ENCODE results near the gene BMF.

BMF gene

DNA sequence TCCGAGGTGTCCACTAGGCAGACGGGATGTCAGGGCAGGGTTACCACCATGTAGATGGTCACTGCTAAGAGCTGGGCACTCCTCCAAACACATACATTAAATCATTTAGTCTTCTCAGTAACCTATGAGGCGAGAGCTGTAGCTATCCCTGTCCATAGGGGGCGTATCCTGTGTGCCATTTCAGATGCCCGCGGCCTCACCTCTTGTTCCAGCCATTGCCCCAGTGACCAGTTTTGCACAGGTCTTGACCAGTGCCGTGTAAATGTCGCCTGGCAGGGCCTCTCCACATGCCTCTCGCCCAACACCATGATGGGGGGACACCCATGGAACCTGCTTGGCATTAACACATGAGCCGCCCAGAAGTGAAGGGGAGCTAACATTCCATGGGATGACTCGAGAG lies 48.9 kb downstream of the BMF start:
- TF ChIP-seq, protein P1, sequence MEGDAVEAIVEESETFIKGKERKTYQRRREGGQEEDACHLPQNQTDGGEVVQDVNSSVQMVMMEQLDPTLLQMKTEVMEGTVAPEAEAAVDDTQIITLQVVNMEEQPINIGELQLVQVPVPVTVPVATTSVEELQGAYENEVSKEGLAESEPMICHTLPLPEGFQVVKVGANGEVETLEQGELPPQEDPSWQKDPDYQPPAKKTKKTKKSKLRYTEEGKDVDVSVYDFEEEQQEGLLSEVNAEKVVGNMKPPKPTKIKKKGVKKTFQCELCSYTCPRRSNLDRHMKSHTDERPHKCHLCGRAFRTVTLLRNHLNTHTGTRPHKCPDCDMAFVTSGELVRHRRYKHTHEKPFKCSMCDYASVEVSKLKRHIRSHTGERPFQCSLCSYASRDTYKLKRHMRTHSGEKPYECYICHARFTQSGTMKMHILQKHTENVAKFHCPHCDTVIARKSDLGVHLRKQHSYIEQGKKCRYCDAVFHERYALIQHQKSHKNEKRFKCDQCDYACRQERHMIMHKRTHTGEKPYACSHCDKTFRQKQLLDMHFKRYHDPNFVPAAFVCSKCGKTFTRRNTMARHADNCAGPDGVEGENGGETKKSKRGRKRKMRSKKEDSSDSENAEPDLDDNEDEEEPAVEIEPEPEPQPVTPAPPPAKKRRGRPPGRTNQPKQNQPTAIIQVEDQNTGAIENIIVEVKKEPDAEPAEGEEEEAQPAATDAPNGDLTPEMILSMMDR (IDR thresholded peaks at IDR 0.05; ENCODE audit: low read depth, low read length), result no peak
- no peak overlapping the region for H3K4me3 ChIP-seq (ENCODE audit: low read depth, low read length)

- TF ChIP-seq, protein P1 (IDR thresholded peaks at IDR 0.05; ENCODE audit: low read depth, low read length), result no peak
- no peak overlapping the region for H3K4me3 ChIP-seq (ENCODE audit: low read depth, low read length)
Measured at GRCh38 chr15:40058476-40059140, 50.1 kb downstream of the BMF start.

DNA sequence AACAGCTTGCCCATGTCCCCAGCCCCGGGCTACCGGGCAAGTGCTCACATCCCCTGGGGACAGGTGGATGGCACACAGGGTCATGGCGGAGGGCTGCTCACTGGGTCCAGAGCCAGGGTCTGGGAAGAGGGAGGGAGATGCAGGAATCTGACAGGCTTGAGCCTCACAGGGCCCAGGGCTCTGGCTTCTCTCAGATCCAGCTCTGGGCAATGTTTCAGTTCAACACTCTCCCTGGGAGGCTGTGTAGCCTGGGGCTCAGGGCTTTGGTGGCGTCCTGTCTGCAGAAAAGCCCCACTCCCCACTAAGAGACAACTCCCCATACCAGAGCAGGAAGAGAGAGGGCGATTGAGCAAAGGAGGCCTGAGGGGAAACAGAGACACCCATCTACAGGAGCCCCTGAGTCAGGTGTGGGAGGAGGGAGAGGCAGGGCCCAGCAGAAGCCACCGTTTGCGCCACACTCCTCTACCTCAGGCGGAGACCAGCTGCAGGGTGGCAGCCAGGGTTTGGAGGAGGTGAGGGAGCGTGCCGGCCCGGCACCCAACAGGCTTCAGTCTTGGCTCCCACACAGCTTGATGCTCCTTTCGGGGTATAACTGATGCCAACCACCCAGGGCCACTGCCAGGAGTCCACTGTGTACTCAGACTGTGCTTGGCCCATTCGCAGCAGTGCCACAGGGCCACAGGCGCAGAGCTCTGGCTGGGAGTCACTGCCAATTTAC lies 52.9 kb downstream of the BMF start:
- no peak overlapping the region for H3K4me3 ChIP-seq (ENCODE audit: low read depth, low read length)
- TF ChIP-seq, protein P1 (IDR thresholded peaks at IDR 0.05; ENCODE audit: low read depth, low read length), result no peak

GRCh38 chr15:40054855-40055575 lies 53.7 kb downstream of the BMF start:
- TF ChIP-seq, protein P1 (IDR thresholded peaks at IDR 0.05; ENCODE audit: low read depth, low read length), result no peak
- no peak overlapping the region for H3K4me3 ChIP-seq (ENCODE audit: low read depth, low read length)

DNA sequence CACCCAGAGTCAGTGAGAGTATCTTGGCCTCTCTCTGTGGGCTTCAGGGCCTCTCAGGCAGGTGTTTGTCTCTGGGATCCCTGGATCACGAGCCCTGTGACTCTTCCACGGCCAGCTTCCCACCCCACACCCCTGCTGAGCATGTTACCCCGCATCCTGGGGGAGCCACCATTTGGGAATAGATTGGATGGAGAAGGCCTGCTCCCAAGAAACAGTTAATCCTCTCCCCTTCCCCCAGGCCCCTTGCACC lies 54.1 kb downstream of the BMF start:
- H3K4me3 ChIP-seq (ENCODE audit: low read depth, low read length), result no peak overlapping the region
- TF ChIP-seq, protein P1 (IDR thresholded peaks at IDR 0.05; ENCODE audit: low read depth, low read length), result no peak

- TF ChIP-seq, protein P1 (IDR thresholded peaks at IDR 0.05; ENCODE audit: low read depth, low read length), result no peak
- H3K4me3 ChIP-seq (ENCODE audit: low read depth, low read length), result no peak overlapping the region
Measured at GRCh38 chr15:40053831-40054604, 54.7 kb downstream of the BMF start.
